Head of caudate nucleus (tissue), 42 donors: Measurements from ENCODE around the gene ZNF43.
"Not testable (repeated sequence)": the region's sequence is repeated elsewhere in the genome, so short reads cannot be mapped to it uniquely, and the experiment has no call there.

Source experiments
- DNase-seq, 42 donors: peaks; one replicate each; pipeline versions ENCODE4 v3.0.0 to v3.0.0-alpha.2; 2020 to 2021; ENCODE audit warnings: mixed read lengths in 7 of 42
- intact Hi-C: fragments of 100-400 bp; cut with DNase I; formaldehyde crosslinking; loops from one replicate; pipeline ENCODE4 v1.15.0; 2022

The ZNF43 gene

GRCh38 chr19:21835810-21836444 lies at the start of gene ZNF43:
Gene ZNF43 (minus strand): TSS chr19:21836182. CDS start chr19:21836038, 144 bp downstream.
- DNase-seq: peak; percentile 94 to 99 (median 97)
- intact Hi-C loops: no loop called here

GRCh38 chr19:21885516-21885915 lies 49.5 kb upstream of the ZNF43 start:
- DNase-seq, intact Hi-C loops: not testable (repeated sequence)

GRCh38 chr19:21884786-21885185 lies 48.8 kb upstream of the ZNF43 start:
- DNase-seq, intact Hi-C loops: not testable (repeated sequence)

- intact Hi-C loops: no loop called here
- DNase-seq: no peak
Measured at GRCh38 chr19:21883516-21883915, 47.5 kb upstream of the ZNF43 start.

GRCh38 chr19:21880761-21881160 lies 44.8 kb upstream of the ZNF43 start:
- peak in 17 of 42 donors; percentile 2 to 55 (median 11) for DNase-seq
- intact Hi-C loops: not testable (repeated sequence)

- intact Hi-C loops: no loop called here
- no peak for DNase-seq
Measured at GRCh38 chr19:21878646-21879045, 42.7 kb upstream of the ZNF43 start.

- no peak for DNase-seq
- intact Hi-C loops: no loop called here
Measured at GRCh38 chr19:21877976-21878375, 42.0 kb upstream of the ZNF43 start.

GRCh38 chr19:21876608-21877007 lies 40.6 kb upstream of the ZNF43 start:
- intact Hi-C loops, DNase-seq: not testable (repeated sequence)

- no peak for DNase-seq
- intact Hi-C loops: no loop called here
Measured at GRCh38 chr19:21856773-21857514, 21.0 kb upstream of the ZNF43 start.

- DNase-seq: peak; percentile 91 to 98 (median 96)
- intact Hi-C loops: no loop called here
Measured at GRCh38 chr19:21851596-21852345, 15.8 kb upstream of the ZNF43 start.

GRCh38 chr19:21850656-21851255 lies 14.8 kb upstream of the ZNF43 start:
- no peak for DNase-seq
- intact Hi-C loops: no loop called here

GRCh38 chr19:21848706-21849105 lies 12.7 kb upstream of the ZNF43 start:
- DNase-seq: no peak
- intact Hi-C loops: no loop called here

GRCh38 chr19:21843081-21843480 lies 7.1 kb upstream of the ZNF43 start:
- intact Hi-C loops: no loop called here
- DNase-seq: no peak

GRCh38 chr19:21841488-21842097 lies 5.6 kb upstream of the ZNF43 start:
- intact Hi-C loops: no loop called here
- peak in 1 of 42 donors; percentile 10 for DNase-seq

- intact Hi-C loops: no loop called here
Measured at GRCh38 chr19:21841081-21841480, 5.1 kb upstream of the ZNF43 start.

GRCh38 chr19:21839976-21840375 lies 4.0 kb upstream of the ZNF43 start:
- intact Hi-C loops: no loop called here
- DNase-seq: peak in 2 of 42 donors; percentile 12 to 16

More at GRCh38 chr19:21841081-21841480, 5.1 kb upstream of the ZNF43 start:
- peak in 1 of 42 donors; percentile 2 for DNase-seq

- intact Hi-C loops: no loop called here
Measured at GRCh38 chr19:21838646-21839045, 2.7 kb upstream of the ZNF43 start.

GRCh38 chr19:21835429-21835809 lies 563 bp downstream of the ZNF43 start:
- DNase-seq: peak in 8 of 42 donors; percentile 3 to 42 (median 17)
- intact Hi-C loops: no loop called here

More at GRCh38 chr19:21838646-21839045, 2.7 kb upstream of the ZNF43 start:
- DNase-seq: peak in 1 of 42 donors; percentile 1

- intact Hi-C loops: no loop called here
- DNase-seq: no peak
Measured at GRCh38 chr19:21833733-21834132, 2.2 kb downstream of the ZNF43 start.
